SHP77 (cell line): ENCODE measurements around the gene TNIP2.
"Not testable (repeated sequence)": the region's sequence is repeated elsewhere in the genome, so short reads cannot be mapped to it uniquely, and the experiment has no call there.

Source experiments
- DNase-seq, 2 experiments: peaks; one replicate each; lab custom pipeline; 2025; lab: John Stamatoyannopoulos, UW

The TNIP2 gene

GRCh38 chr4:2793586-2794485 lies 37.7 kb upstream of the TNIP2 start:
- DNase-seq: no peak

- no peak for DNase-seq
Measured at GRCh38 chr4:2792711-2793585, 36.8 kb upstream of the TNIP2 start, which contains the start of gene SH3BP2. Gene SH3BP2, plus strand, starts transcription at chr4:2793085. Its CDS starts 27,533 bp downstream, at chr4:2820618.

GRCh38 chr4:2792396-2792710 lies 36.2 kb upstream of the TNIP2 start:
- no peak for DNase-seq

GRCh38 chr4:2791518-2792395 lies 35.6 kb upstream of the TNIP2 start:
- DNase-seq: no peak

GRCh38 chr4:2790583-2791517 lies 34.7 kb upstream of the TNIP2 start:
- no peak for DNase-seq

- no peak for DNase-seq
Measured at GRCh38 chr4:2789793-2790582, 33.9 kb upstream of the TNIP2 start.

- no peak for DNase-seq
Measured at GRCh38 chr4:2789351-2789750, 33.2 kb upstream of the TNIP2 start.

- DNase-seq: no peak
Measured at GRCh38 chr4:2788532-2789103, 32.5 kb upstream of the TNIP2 start.

- no peak for DNase-seq
Measured at GRCh38 chr4:2788101-2788500, 32.0 kb upstream of the TNIP2 start.

- no peak for DNase-seq
Measured at GRCh38 chr4:2787230-2788100, 31.3 kb upstream of the TNIP2 start.

- no peak for DNase-seq
Measured at GRCh38 chr4:2786794-2787229, 30.7 kb upstream of the TNIP2 start.

- DNase-seq: no peak
Measured at GRCh38 chr4:2786152-2786671, 30.1 kb upstream of the TNIP2 start.

- no peak for DNase-seq
Measured at GRCh38 chr4:2785613-2786012, 29.5 kb upstream of the TNIP2 start.

- DNase-seq: no peak
Measured at GRCh38 chr4:2783790-2784189, 27.7 kb upstream of the TNIP2 start.

GRCh38 chr4:2781911-2782310 lies 25.8 kb upstream of the TNIP2 start:
- DNase-seq: no peak

GRCh38 chr4:2780643-2781042 lies 24.5 kb upstream of the TNIP2 start:
- not testable (repeated sequence) for DNase-seq

- no peak for DNase-seq
Measured at GRCh38 chr4:2771264-2771663, 15.1 kb upstream of the TNIP2 start.

GRCh38 chr4:2768921-2769336 lies 12.8 kb upstream of the TNIP2 start:
- DNase-seq: no peak
